ENCODE results near the gene RPS26. TPM values are rescaled to one million over a fixed set of nuclear protein-coding genes. Genes with fewer than 3 reads are reported as not detected.
"Not testable (repeated sequence)": the region's sequence is repeated elsewhere in the genome, so short reads cannot be mapped to it uniquely, and the experiment has no call there.

RPS26 gene
- total RNA-seq (255 TPM), polyA plus RNA-seq (ENCODE audit: insufficient read depth in 1 of 8, insufficient read length in 8 of 8, low replicate concordance in 1 of 8) (100 to 1,000 TPM in 5 of 8 donors, 10 to 100 TPM in 3; 84.2 to 522 (median 202) TPM)
- long read RNA-seq, donor 1, transcript RPS26-204 (4 exons, 1,140 nt), result major isoform, 7 of 8 reads
- long read RNA-seq, donor 1, partial matches to known transcripts, result 0 of 8 reads
- long read RNA-seq, donor 1, other reads (novel, unspliced or antisense), result 0 of 8 reads
- long read RNA-seq, donor 2, partial matches to known transcripts, result 0 of 1 reads
- long read RNA-seq, donor 2, other reads (novel, unspliced or antisense), result 0 of 1 reads
- long read RNA-seq, donor 3, transcript RPS26-204 (4 exons, 1,140 nt), result major isoform, 13 of 13 reads
- long read RNA-seq, donor 3, partial matches to known transcripts, result 0 of 13 reads
- long read RNA-seq, donor 3, other reads (novel, unspliced or antisense), result 0 of 13 reads
- long read RNA-seq, donor 4, transcript RPS26-204 (4 exons, 1,140 nt), result major isoform, 8 of 8 reads
- long read RNA-seq, donor 4, partial matches to known transcripts, result 0 of 8 reads
- long read RNA-seq, donor 4, other reads (novel, unspliced or antisense), result 0 of 8 reads
- long read RNA-seq, donor 5, transcript RPS26-204 (4 exons, 1,140 nt), result major isoform, 11 of 32 reads
- long read RNA-seq, donor 5, partial matches to known transcripts, result 19 of 32 reads
- long read RNA-seq, donor 5, other reads (novel, unspliced or antisense), result 0 of 32 reads
- long read RNA-seq, donor 6, transcript RPS26-204 (4 exons, 1,140 nt), result major isoform, 17 of 17 reads
- long read RNA-seq, donor 6, partial matches to known transcripts, result 0 of 17 reads
- long read RNA-seq, donor 6, other reads (novel, unspliced or antisense), result 0 of 17 reads
- long read RNA-seq, donor 7, transcript RPS26-204 (4 exons, 1,140 nt), result major isoform, 15 of 19 reads
- long read RNA-seq, donor 7, partial matches to known transcripts, result 0 of 19 reads
- long read RNA-seq, donor 7, other reads (novel, unspliced or antisense), result 0 of 19 reads
- long read RNA-seq, donor 8, transcript RPS26-204 (4 exons, 1,140 nt), result major isoform, 7 of 14 reads
- long read RNA-seq, donor 8, partial matches to known transcripts, result 5 of 14 reads
- long read RNA-seq, donor 8, other reads (novel, unspliced or antisense), result 0 of 14 reads
- long read RNA-seq, donor 9, transcript RPS26-204 (4 exons, 1,140 nt), result major isoform, 8 of 8 reads
- long read RNA-seq, donor 9, partial matches to known transcripts, result 0 of 8 reads
- long read RNA-seq, donor 9, other reads (novel, unspliced or antisense), result 0 of 8 reads
- long read RNA-seq, donor 10, transcript RPS26-204 (4 exons, 1,140 nt), result major isoform, 14 of 14 reads
- long read RNA-seq, donor 10, partial matches to known transcripts, result 0 of 14 reads
- long read RNA-seq, donor 10, other reads (novel, unspliced or antisense), result 0 of 14 reads
- long read RNA-seq, donor 11, transcript RPS26-204 (4 exons, 1,140 nt), result major isoform, 9 of 11 reads
- long read RNA-seq, donor 11, partial matches to known transcripts, result 0 of 11 reads
- long read RNA-seq, donor 11, other reads (novel, unspliced or antisense), result 0 of 11 reads

DNA sequence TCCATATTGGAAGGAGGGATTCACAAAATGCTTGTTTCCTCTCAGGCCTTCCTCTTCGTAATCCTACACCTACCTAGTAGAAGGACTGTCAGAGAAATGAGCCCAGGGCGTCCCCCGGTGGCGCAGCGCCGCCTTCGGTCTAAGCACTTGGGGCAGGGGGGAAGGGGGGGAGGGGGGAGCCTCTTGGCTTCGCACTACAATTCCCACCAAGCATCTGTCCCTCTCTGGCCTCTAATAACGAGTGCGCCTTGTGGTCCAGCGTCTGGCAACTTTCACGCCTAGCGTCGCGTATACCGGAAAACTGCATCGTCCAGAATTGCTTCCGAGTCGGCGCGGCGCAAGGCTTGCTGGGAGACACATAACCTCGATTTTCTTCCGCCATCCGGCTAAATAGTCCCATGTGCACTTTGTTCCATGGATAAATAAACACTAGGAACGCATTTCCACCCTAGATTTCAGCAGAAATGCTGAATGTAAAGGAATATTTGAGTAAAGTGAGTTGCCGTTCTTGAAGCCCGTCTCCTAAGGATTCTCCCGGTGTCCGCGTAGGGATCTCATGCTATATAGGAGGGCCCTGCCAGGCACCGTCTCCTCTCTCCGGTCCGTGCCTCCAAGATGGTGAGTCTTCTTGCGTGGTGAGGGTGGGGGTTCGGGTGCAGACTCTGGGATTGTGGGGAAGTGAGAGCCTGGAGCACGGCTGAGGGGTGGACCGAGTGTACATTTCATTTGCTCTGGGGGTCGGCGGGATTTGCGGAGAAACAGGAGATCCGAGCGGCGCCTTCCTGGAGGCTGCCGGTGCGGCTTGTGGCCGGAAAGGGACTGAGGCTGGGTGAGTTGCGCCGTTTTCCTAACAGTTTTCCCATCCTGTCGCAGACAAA lies at the start of gene RPS26:
Gene RPS26, plus strand, starts transcription at position 367 of the 878 bp plus-strand sequence. Its CDS starts 249 bp downstream, at position 616.
- Histone ChIP-seq H3K27ac (ENCODE audit: low read length) (peak within 1 kb of the TSS; percentile 98), H3K36me3 (ENCODE audit: control insufficient read depth, insufficient read depth, low read length) (peaks cover 34% of the 10 kb centered on the region), H3K27me3 (ENCODE audit: control insufficient read depth, insufficient read depth, low read length) (no peaks in the 10 kb centered on the region), H3K4me3 (ENCODE audit: low read length) (peak within 1 kb of the TSS; percentile 88), H3K4me1 (ENCODE audit: control insufficient read depth, insufficient read depth, low read length) (peaks cover 15% of the 10 kb centered on the region), H3K9me3 (replicated peaks; ENCODE audit: control insufficient read depth, low read depth, low read length) (no peaks in the 10 kb centered on the region)
- DNase-seq, result peak; percentile 100
- WGBS (ENCODE audit: insufficient coverage), result under 1% methylated on average over 35 of the region's 50 CpGs

DNA sequence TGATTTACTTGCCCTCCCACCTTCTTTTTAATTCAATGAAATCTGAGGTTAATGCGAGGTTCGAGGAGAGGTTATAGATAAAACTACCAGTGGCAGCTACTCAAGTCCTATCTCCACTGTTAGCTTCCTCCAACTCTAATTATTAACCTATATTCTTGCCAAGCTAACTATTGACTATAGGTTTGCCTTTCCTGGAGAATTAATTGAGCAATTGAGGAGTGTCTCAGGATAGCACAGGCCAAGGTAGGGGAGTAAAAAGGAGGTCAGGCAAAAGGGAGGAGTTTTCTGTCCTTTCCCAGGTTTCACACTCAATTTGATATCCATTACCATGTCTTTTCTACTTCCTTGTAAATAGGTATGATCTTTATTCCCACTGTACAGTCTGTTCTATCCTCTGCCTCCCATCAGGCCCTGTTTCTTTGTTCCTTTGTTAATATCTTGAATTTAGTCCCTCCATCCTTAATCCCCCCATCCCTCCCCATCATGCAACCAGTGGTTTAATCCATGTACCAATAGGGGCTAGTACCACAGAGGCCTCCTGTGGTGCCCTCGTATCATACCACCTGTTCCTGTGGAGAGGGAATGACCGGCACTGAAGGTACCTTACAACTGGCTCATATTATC lies 48.4 kb upstream of the RPS26 start:
- no CpG with 5 or more reads among the region's 4 CpGs for WGBS (ENCODE audit: insufficient coverage)

DNA sequence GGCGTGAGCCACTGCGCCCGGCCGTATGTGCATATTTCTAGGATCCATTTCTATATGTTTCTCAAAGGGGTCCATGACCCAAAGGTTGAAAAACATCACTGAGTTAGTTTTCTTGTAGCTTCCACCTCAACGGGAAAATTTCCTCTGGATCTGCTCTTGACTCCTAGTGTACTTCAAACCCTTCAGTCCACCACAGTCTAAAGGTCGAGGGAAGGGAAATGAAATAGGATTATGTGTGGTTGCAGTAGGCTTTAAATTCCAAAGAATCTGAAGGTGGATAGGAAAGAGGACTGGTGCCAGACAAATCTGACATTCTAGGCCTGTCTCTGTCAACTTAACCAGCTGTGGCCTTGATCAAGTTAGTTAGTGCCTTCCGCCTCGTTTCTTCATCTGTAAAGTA lies 46.4 kb upstream of the RPS26 start:
- no peak for DNase-seq
- H3K4me3 ChIP-seq (ENCODE audit: low read length), result no peak overlapping the region
- no peak overlapping the region for H3K27ac ChIP-seq (ENCODE audit: low read length)
- H3K36me3 ChIP-seq (ENCODE audit: control insufficient read depth, insufficient read depth, low read length), result peaks cover 45% of the 10 kb centered on the region
- WGBS (ENCODE audit: insufficient coverage), result 90% methylated on average over 5 of the region's 8 CpGs
- H3K4me1 ChIP-seq (ENCODE audit: control insufficient read depth, insufficient read depth, low read length), result peaks cover 10% of the 10 kb centered on the region
- H3K27me3 ChIP-seq (ENCODE audit: control insufficient read depth, insufficient read depth, low read length), result no peaks in the 10 kb centered on the region
- H3K9me3 ChIP-seq (replicated peaks; ENCODE audit: control insufficient read depth, low read depth, low read length), result no peaks in the 10 kb centered on the region

More for the DNA sequence above, 48.4 kb upstream of the RPS26 start:
- DNase-seq, result no peak
- Histone ChIP-seq H3K27ac (ENCODE audit: low read length) (no peak overlapping the region), H3K36me3 (ENCODE audit: control insufficient read depth, insufficient read depth, low read length) (peaks cover 58% of the 10 kb centered on the region), H3K9me3 (replicated peaks; ENCODE audit: control insufficient read depth, low read depth, low read length) (no peaks in the 10 kb centered on the region), H3K4me1 (ENCODE audit: control insufficient read depth, insufficient read depth, low read length) (peaks cover 10% of the 10 kb centered on the region), H3K4me3 (ENCODE audit: low read length) (no peak overlapping the region), H3K27me3 (ENCODE audit: control insufficient read depth, insufficient read depth, low read length) (no peaks in the 10 kb centered on the region)

DNA sequence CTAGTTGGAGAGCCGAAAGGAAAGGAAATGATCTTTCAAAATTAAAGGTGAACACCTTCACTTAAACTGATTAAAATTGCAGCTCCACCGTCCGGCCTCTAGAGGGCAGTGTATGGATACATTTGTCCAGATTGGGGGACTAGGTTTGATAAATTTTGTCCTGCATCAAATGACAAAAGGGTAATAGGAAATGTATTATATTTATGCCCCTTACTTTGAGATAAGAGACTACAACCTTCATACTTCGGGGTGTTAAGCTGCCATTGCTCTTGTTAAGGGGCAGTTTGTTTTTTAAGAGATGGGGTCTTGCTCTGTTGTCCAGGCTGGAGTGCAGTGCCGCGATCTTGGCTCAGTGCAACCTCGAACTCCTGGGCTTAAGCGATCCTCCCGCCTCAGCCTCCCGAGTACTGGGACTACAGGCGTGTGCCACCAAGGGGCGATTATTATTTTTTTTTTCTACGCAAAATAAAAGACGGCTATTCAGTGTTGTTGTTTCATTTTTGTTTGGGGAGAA lies 45.5 kb upstream of the RPS26 start:
- H3K4me1 ChIP-seq (ENCODE audit: control insufficient read depth, insufficient read depth, low read length), result peaks cover 10% of the 10 kb centered on the region
- H3K27ac ChIP-seq (ENCODE audit: low read length), result peak overlapping the region; percentile 94
- WGBS (ENCODE audit: insufficient coverage), result 44% methylated on average over 7 of the region's 14 CpGs
- H3K36me3 ChIP-seq (ENCODE audit: control insufficient read depth, insufficient read depth, low read length), result peaks cover 36% of the 10 kb centered on the region
- H3K4me3 ChIP-seq (ENCODE audit: low read length), result peak overlapping the region; percentile 75
- DNase-seq, result peak; percentile 81
- no peaks in the 10 kb centered on the region for H3K9me3 ChIP-seq (replicated peaks; ENCODE audit: control insufficient read depth, low read depth, low read length)
- no peaks in the 10 kb centered on the region for H3K27me3 ChIP-seq (ENCODE audit: control insufficient read depth, insufficient read depth, low read length)

DNA sequence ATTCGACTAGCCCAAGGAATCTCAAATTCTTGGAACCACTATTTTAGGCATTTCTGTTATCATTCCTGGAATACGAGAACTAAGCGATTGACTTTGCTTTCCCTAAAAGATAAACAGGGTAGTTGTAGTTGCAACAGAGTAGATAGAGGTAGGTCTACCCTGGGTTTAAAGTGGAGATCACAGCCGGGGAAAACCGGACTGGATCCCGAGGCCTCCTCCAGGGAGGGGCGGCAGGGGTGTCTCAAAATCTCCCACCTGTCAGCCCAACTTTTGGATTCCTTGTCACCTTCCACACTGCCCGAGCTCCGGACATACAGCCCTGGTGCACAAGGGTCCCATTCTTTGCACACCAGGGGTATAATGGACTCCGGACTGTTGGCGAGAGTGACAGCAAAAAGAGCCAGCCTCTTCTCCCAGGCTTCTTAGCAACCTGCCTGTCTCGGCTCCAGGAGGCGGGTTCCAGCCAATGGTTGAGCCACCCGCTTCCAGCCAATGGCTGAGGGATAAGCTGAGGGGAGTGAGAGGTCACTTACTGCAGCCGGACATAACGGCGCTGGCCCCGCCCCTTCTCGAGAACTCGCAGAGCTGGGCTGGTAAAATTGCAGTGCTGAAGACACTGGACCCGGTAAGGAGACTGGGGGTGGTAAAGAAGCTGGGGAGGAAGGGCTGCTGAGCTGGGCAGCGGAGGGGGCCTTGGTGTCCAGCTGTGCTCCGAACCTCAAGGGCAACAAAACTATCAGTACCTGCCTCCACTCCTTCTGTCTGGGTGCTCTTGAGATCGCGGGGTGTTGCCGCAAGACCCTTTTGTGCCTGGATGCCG lies 44.8 kb upstream of the RPS26 start, which contains the start of gene SUOX:
Gene SUOX, plus strand, starts transcription at position 562 of the 820 bp plus-strand sequence. CDS start 4,946 bp downstream, outside the sequence.
- Histone ChIP-seq H3K9me3 (replicated peaks; ENCODE audit: control insufficient read depth, low read depth, low read length) (no peaks in the 10 kb centered on the region), H3K27me3 (ENCODE audit: control insufficient read depth, insufficient read depth, low read length) (no peaks in the 10 kb centered on the region), H3K27ac (ENCODE audit: low read length) (peak within 1 kb of the TSS; percentile 94), H3K36me3 (ENCODE audit: control insufficient read depth, insufficient read depth, low read length) (peaks cover 37% of the 10 kb centered on the region), H3K4me1 (ENCODE audit: control insufficient read depth, insufficient read depth, low read length) (peaks cover 10% of the 10 kb centered on the region), H3K4me3 (ENCODE audit: low read length) (peak within 1 kb of the TSS; percentile 75)
- WGBS (ENCODE audit: insufficient coverage), result 0% methylated on average over 12 of the region's 27 CpGs
- peak; percentile 99 for DNase-seq

DNA sequence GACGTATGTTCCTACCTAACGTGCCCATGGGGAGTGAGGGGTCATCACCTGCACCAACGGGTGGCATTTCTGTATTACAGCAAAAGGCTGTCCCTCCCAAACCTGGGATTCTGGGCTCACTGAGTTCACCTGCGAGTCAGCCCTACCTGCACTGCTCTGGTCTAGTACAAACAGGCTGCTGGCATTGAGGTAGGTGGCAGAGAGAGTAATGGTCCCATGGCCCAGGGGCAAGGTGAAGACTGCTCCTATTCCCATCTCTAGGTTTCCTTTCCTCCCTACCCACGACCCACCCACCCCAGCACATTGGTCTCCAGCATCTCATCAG lies 44.2 kb upstream of the RPS26 start:
- peaks cover 10% of the 10 kb centered on the region for H3K4me1 ChIP-seq (ENCODE audit: control insufficient read depth, insufficient read depth, low read length)
- no peak for DNase-seq
- peak overlapping the region; percentile 75 for H3K4me3 ChIP-seq (ENCODE audit: low read length)
- 0% methylated on average over 1 of the region's 5 CpGs for WGBS (ENCODE audit: insufficient coverage)
- H3K36me3 ChIP-seq (ENCODE audit: control insufficient read depth, insufficient read depth, low read length), result peaks cover 37% of the 10 kb centered on the region
- no peaks in the 10 kb centered on the region for H3K27me3 ChIP-seq (ENCODE audit: control insufficient read depth, insufficient read depth, low read length)
- H3K9me3 ChIP-seq (replicated peaks; ENCODE audit: control insufficient read depth, low read depth, low read length), result no peaks in the 10 kb centered on the region
- H3K27ac ChIP-seq (ENCODE audit: low read length), result peak overlapping the region; percentile 88

DNA sequence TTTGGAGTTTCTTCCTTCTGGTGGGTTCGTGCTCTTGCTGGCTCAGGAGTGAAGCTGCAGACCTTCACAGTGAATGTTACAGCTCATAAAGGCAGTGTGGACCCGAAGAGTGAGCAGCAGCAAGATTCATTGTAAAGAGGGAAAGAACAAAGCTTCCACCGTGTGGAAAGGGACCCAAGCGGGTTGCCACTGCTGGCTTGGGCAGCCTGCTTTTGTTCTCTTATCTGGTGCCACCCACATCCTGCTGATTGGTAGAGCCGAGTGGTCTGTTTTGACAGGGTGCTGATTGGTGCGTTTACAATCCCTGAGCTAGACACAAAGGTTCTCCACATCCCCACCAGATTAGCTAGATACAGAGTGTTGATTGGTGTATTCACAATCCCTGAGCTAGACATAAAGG lies 42.2 kb upstream of the RPS26 start:
- not testable (repeated sequence) for H3K27me3 ChIP-seq (ENCODE audit: control insufficient read depth, insufficient read depth, low read length); DNase-seq; H3K9me3 ChIP-seq (replicated peaks; ENCODE audit: control insufficient read depth, low read depth, low read length); H3K4me3 ChIP-seq (ENCODE audit: low read length); H3K27ac ChIP-seq (ENCODE audit: low read length)
- 87% methylated on average over 2 of the region's 6 CpGs for WGBS (ENCODE audit: insufficient coverage)
- Histone ChIP-seq H3K36me3 (ENCODE audit: control insufficient read depth, insufficient read depth, low read length) (peaks cover 38% of the 10 kb centered on the region), H3K4me1 (ENCODE audit: control insufficient read depth, insufficient read depth, low read length) (peaks cover 10% of the 10 kb centered on the region)

DNA sequence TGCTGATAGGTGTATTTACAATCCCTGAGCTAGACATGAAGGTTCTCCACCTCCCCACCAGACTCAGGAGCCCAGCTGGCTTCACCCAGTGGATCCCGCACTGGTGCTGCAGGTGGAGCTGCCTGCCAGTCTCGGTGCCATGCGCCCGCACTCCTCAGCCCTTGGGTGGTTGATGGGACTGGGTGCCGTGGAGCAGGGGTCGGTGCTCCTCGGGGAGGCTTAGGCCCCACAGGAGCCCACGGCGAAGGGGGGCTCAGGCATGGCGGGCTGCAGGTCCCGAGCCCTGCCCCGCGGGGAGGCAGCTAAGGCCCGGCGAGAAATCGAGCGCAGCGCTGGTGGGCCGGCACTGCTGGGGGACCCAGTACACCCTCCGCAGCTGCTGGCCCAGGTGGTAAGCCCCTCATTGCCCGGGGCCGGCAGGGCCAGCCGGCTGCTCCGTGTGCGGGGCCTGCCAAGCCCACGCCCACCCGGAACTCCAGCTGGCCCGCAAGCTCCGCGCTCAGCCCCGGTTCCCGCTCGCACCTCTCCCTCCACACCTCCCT lies 41.6 kb upstream of the RPS26 start:
- not testable (repeated sequence) for H3K9me3 ChIP-seq (replicated peaks; ENCODE audit: control insufficient read depth, low read depth, low read length); H3K4me3 ChIP-seq (ENCODE audit: low read length); H3K27me3 ChIP-seq (ENCODE audit: control insufficient read depth, insufficient read depth, low read length); DNase-seq; H3K27ac ChIP-seq (ENCODE audit: low read length)
- peaks cover 42% of the 10 kb centered on the region for H3K36me3 ChIP-seq (ENCODE audit: control insufficient read depth, insufficient read depth, low read length)
- H3K4me1 ChIP-seq (ENCODE audit: control insufficient read depth, insufficient read depth, low read length), result peaks cover 10% of the 10 kb centered on the region
- WGBS (ENCODE audit: insufficient coverage), result 94% methylated on average over 21 of the region's 33 CpGs
